CD4-positive, alpha-beta memory T cell (primary cell): Measurements from ENCODE around the gene CEP192. TPM values are rescaled to one million over a fixed set of nuclear protein-coding genes. Genes with fewer than 3 reads are reported as not detected.

Source experiments
- CTCF ChIA-PET: fragments of 350-600 bp; sonication (Branson Sonifier 250); formaldehyde crosslinking; loops from one replicate; lab custom pipeline; 2021; ENCODE audit warnings: inconsistent platforms; ENCODE audit not compliant: partially characterized antibody; lab: Charles Lee
- POLR2A ChIA-PET: fragments of 350-600 bp; sonication (Branson Sonifier 250); formaldehyde crosslinking; loops from one replicate; lab custom pipeline; 2021; ENCODE audit not compliant: partially characterized antibody; lab: Charles Lee
- DNase-seq, 5 donors: peaks; one replicate each; pipeline versions ENCODE4 v3.0.0 to v3.0.0-alpha.2; 2020 to 2022; ENCODE audit warnings: mixed read lengths in 1 of 5
- H3K27ac ChIP-seq: one replicate; pipeline ENCODE4 v1.7.0; 2013; ENCODE audit warnings: low read depth, low read length
- H3K27me3 ChIP-seq: 2 replicates; pipeline ENCODE4 v1.7.0; 2013; ENCODE audit warnings: mild to moderate bottlenecking, low read length, moderate library complexity; ENCODE audit not compliant: insufficient read depth
- H3K36me3 ChIP-seq: 2 replicates; pipeline ENCODE4 v1.7.0; 2013; ENCODE audit warnings: mild to moderate bottlenecking, low read length, moderate library complexity; ENCODE audit not compliant: insufficient read depth
- H3K4me1 ChIP-seq: 2 replicates; pipeline ENCODE4 v1.7.0; 2013; ENCODE audit warnings: mild to moderate bottlenecking, low read length, moderate library complexity; ENCODE audit not compliant: insufficient read depth
- H3K4me3 ChIP-seq, 2 donors: one replicate each; pipeline ENCODE4 v1.7.0; 2013; ENCODE audit warnings: low read length in 2 of 2, mild to moderate bottlenecking in 1 of 2
- H3K9me3 ChIP-seq, 2 donors: one replicate each; pipeline ENCODE4 v1.7.0; 2013; ENCODE audit warnings: low read length in 2 of 2, control low read depth in 1 of 2; ENCODE audit not compliant: control insufficient read depth in 1 of 2
- H3K27ac Mint-ChIP-seq, 7 donors: one replicate each; pipeline ENCODE4 v1.8.0; 2020 to 2021; ENCODE audit warnings: mixed read lengths in 7 of 7, mild to moderate bottlenecking in 6 of 7, inconsistent platforms in 3 of 7, moderate library complexity in 3 of 7
- H3K27me3 Mint-ChIP-seq, 2 donors: one replicate each; pipeline ENCODE4 v1.8.0; 2020 to 2021; ENCODE audit warnings: mixed read lengths in 2 of 2
- H3K36me3 Mint-ChIP-seq, 2 donors: one replicate each; pipeline ENCODE4 v1.8.0; 2020 to 2021; ENCODE audit warnings: mixed read lengths in 2 of 2, inconsistent platforms in 1 of 2, mild to moderate bottlenecking in 1 of 2
- H3K4me1 Mint-ChIP-seq, 4 donors: one replicate each; pipeline ENCODE4 v1.8.0; 2020 to 2021; ENCODE audit warnings: mixed read lengths in 4 of 4, mild to moderate bottlenecking in 1 of 4
- H3K4me3 Mint-ChIP-seq, 8 donors: one replicate each; pipeline ENCODE4 v1.8.0; 2020 to 2021; ENCODE audit warnings: mixed read lengths in 8 of 8, mild to moderate bottlenecking in 7 of 8, moderate library complexity in 6 of 8, inconsistent platforms in 3 of 8
- H3K9me3 Mint-ChIP-seq, 8 donors: one replicate each; pipeline ENCODE4 v1.8.0; 2020 to 2021; ENCODE audit warnings: mixed read lengths in 8 of 8, mild to moderate bottlenecking in 5 of 8, inconsistent platforms in 3 of 8, moderate library complexity in 1 of 8
- intact Hi-C: fragments of 100-400 bp; cut with micrococcal nuclease; formaldehyde crosslinking; loops from one replicate; pipeline ENCODE4 v1.15.1; 2023
- polyA plus RNA-seq, 2 donors: library from polyadenylated mRNA; unstranded; fragments of 300-500 nt; fragmentation: Illumina TruSeq; gene quantifications; one replicate each; pipeline ENCODE4 v1.2.3, GENCODE V29; 2021
- total RNA-seq, 2 experiments: library from RNA; stranded (reverse); gene quantifications; one replicate each; pipeline ENCODE4 v1.2.3, GENCODE V29; 2021

CEP192 gene
- total and polyA plus RNA-seq, 4 experiments from 2014 or later, result 3.3 to 45.5 (median 26.1) TPM

- no peak overlapping the region for H3K27ac Mint-ChIP-seq
- intact Hi-C loops, result loop anchor here (2.0 to 5.0 kb wide), 5 partner anchors 148 to 763 kb away; partner anchors contain the start of genes AFG3L2, CEP192, FAM210A and RNMT
- no peak for DNase-seq
- peaks cover 0 to 2% of the 10 kb centered on the region in 2 donors for H3K27me3 Mint-ChIP-seq
- peaks cover 19% of the 10 kb centered on the region for H3K4me1 ChIP-seq
- H3K9me3 ChIP-seq, result peaks cover 0 to 16% of the 10 kb centered on the region in 2 donors
- no peak overlapping the region for H3K27ac ChIP-seq
- ChIA-PET CTCF (interaction anchor here (0.5 to 1.8 kb wide), 5 partner anchors 16 to 55 kb away, joined by 3 to 4 read pairs (median 4); no protein-coding TSS in a partner anchor), POLR2A (no interaction called here)
- peaks cover 5 to 14% of the 10 kb centered on the region in 2 donors for H3K36me3 Mint-ChIP-seq
- H3K4me3 ChIP-seq, result no peak overlapping the region
- H3K36me3 ChIP-seq, result no peaks in the 10 kb centered on the region
- no peak overlapping the region for H3K4me3 Mint-ChIP-seq
- peaks cover 4 to 21% (median 19%) of the 10 kb centered on the region in 8 donors for H3K9me3 Mint-ChIP-seq
- no peaks in the 10 kb centered on the region for H3K27me3 ChIP-seq
- peaks cover 19 to 29% (median 23%) of the 10 kb centered on the region in 4 donors for H3K4me1 Mint-ChIP-seq
These were observed 148.8 kb downstream of the CEP192 start for GRCh38 chr18:13139885-13140450.

DNA sequence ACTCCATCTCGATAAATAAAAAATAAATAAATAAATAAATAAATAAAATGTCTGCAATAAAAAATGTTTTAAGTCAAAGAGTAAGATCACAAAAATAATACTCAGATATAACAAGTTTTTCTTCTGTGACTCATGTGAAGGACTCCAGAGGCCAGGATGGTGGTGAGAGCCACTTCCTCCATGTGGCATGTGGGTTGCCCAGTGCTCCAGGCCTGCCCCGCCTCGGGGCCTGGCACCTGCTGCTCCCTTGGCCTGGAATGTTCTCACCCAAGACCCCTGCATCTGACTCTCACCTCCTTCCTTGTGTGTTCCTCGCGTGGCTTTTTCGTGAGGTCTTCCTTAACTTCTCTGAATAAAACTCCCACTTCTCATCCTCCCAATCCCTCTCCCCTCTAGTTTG lies 150.0 kb downstream of the CEP192 start:
- H3K27me3 Mint-ChIP-seq, result peaks cover 2% of the 10 kb centered on the region in 2 donors
- intact Hi-C loops, result no loop called here
- no peak overlapping the region for H3K4me3 ChIP-seq
- H3K36me3 ChIP-seq, result no peaks in the 10 kb centered on the region
- H3K4me1 Mint-ChIP-seq, result peaks cover 12 to 19% (median 15%) of the 10 kb centered on the region in 4 donors
- DNase-seq, result no peak
- peaks cover 5 to 13% of the 10 kb centered on the region in 2 donors for H3K36me3 Mint-ChIP-seq
- H3K4me3 Mint-ChIP-seq, result peak overlapping the region in 1 of 8 donors; percentile 1
- H3K9me3 ChIP-seq, result peaks cover 0 to 16% of the 10 kb centered on the region in 2 donors
- peaks cover 4 to 27% (median 21%) of the 10 kb centered on the region in 8 donors for H3K9me3 Mint-ChIP-seq
- H3K4me1 ChIP-seq, result peaks cover 13% of the 10 kb centered on the region
- ChIA-PET POLR2A (no interaction called here), CTCF (interaction anchor here (1.0 to 1.1 kb wide), 2 partner anchors 18 to 20 kb away, joined by 4 read pairs; no protein-coding TSS in a partner anchor)
- no peaks in the 10 kb centered on the region for H3K27me3 ChIP-seq
- H3K27ac Mint-ChIP-seq, result no peak overlapping the region
- H3K27ac ChIP-seq, result no peak overlapping the region

- peaks cover 0 to 16% of the 10 kb centered on the region in 2 donors for H3K9me3 ChIP-seq
- no peaks in the 10 kb centered on the region for H3K36me3 ChIP-seq
- H3K4me3 ChIP-seq, result no peak overlapping the region
- Mint-ChIP-seq H3K4me3 (no peak overlapping the region), H3K27ac (no peak overlapping the region), H3K27me3 (peaks cover 2 to 7% of the 10 kb centered on the region in 2 donors), H3K36me3 (peaks cover 3 to 5% of the 10 kb centered on the region in 2 donors), H3K9me3 (peaks cover 4 to 27% (median 21%) of the 10 kb centered on the region in 8 donors), H3K4me1 (no peaks in the 10 kb centered on the region)
- CTCF ChIA-PET, result interaction anchor here (1.5 kb wide), 1 partner anchor 14 kb away, joined by 3 read pairs; no protein-coding TSS in a partner anchor
- H3K4me1 ChIP-seq, result no peaks in the 10 kb centered on the region
- no peak for DNase-seq
- no peaks in the 10 kb centered on the region for H3K27me3 ChIP-seq
- POLR2A ChIA-PET, result no interaction called here
- H3K27ac ChIP-seq, result no peak overlapping the region
- intact Hi-C loops, result no loop called here
These were observed 154.6 kb downstream of the CEP192 start for GRCh38 chr18:13145636-13146190.

DNA sequence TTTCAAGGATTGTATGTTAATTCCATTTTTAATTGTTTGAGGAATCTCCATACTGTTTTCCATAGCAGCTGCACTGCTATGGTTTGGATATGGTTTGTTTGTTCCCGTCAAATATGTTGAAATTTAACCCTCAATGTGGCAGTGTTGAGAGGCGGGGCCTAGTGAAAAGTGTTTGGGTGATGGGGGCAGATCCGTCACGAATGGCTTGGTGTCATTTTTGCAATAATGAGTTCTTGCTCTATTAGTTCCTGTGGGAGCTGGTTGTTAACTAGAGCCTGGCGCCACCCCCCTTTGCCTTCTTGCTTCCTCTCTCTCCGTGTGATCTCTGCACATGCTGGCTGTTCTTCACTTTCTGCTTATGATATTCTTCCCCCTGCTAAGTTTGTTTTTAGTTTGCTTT lies 156.0 kb downstream of the CEP192 start:
- Histone ChIP-seq H3K4me1 (no peaks in the 10 kb centered on the region), H3K27ac (no peak overlapping the region), H3K36me3 (no peaks in the 10 kb centered on the region), H3K27me3 (no peaks in the 10 kb centered on the region), H3K4me3 (no peak overlapping the region), H3K9me3 (peaks cover 0 to 16% of the 10 kb centered on the region in 2 donors)
- Mint-ChIP-seq H3K4me1 (no peaks in the 10 kb centered on the region), H3K4me3 (no peak overlapping the region), H3K27ac (no peak overlapping the region), H3K27me3 (peaks cover 2 to 7% of the 10 kb centered on the region in 2 donors), H3K36me3 (peaks cover 3 to 5% of the 10 kb centered on the region in 2 donors), H3K9me3 (peaks cover 4 to 27% (median 21%) of the 10 kb centered on the region in 8 donors)
- CTCF ChIA-PET, result no interaction called here
- POLR2A ChIA-PET, result no interaction called here
- DNase-seq, result no peak
- intact Hi-C loops, result no loop called here

DNA sequence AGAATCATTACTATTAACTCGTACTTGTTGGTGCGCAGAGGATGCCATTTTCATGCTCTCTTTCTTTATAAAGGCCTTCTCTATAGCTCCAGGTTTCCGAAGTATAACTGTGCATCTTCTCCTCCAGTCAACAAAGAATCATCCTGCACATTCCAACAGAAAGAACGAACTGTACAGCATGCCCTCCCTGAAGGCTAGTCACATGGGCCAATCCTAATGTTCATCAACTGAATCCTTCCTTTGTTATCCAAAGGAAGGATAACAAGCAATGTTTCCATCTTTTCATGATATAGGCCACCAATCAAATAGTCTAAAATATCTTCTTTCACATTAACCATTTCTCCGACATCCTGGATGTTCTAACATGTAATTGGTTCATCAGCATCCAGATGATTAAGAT lies 160.5 kb downstream of the CEP192 start:
- intact Hi-C loops, result no loop called here
- POLR2A ChIA-PET, result no interaction called here
- H3K27me3 Mint-ChIP-seq, result peaks cover 1 to 5% of the 10 kb centered on the region in 2 donors
- Histone ChIP-seq H3K4me1 (no peaks in the 10 kb centered on the region), H3K9me3 (no peaks in the 10 kb centered on the region), H3K27ac (no peak overlapping the region), H3K27me3 (no peaks in the 10 kb centered on the region), H3K36me3 (no peaks in the 10 kb centered on the region), H3K4me3 (no peak overlapping the region)
- CTCF ChIA-PET, result interaction anchor here (1.2 kb wide), 1 partner anchor 8 kb away, joined by 5 read pairs; no protein-coding TSS in a partner anchor
- H3K9me3 Mint-ChIP-seq, result peaks cover 2 to 23% (median 16%) of the 10 kb centered on the region in 8 donors
- H3K27ac Mint-ChIP-seq, result no peak overlapping the region
- H3K4me3 Mint-ChIP-seq, result no peak overlapping the region
- DNase-seq, result no peak
- peaks cover 6 to 14% of the 10 kb centered on the region in 2 donors for H3K36me3 Mint-ChIP-seq
- no peaks in the 10 kb centered on the region for H3K4me1 Mint-ChIP-seq

DNA sequence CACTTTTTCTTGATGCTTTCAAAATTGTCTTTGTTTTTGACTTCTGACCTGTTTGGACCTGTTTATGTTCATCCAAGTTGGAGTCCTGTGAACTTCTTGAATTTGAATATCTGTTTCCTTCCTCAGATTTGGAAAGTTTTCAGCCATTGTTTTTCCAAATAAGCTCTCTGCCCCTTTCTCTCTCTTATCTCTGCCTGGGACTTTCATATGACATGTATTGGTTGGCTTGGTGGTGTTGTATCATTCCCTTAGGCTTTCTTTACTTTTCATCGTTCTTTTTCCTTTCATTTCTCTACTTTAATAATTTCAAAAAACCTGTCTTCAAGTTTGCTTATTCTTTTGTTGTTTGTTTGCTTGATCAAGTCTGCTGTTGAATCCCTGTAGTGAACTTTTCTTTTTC lies 167.3 kb downstream of the CEP192 start:
- no peak for DNase-seq
- Histone ChIP-seq H3K4me1 (no peaks in the 10 kb centered on the region), H3K27ac (no peak overlapping the region), H3K27me3 (no peaks in the 10 kb centered on the region), H3K9me3 (peaks cover 0 to 12% of the 10 kb centered on the region in 2 donors), H3K4me3 (no peak overlapping the region), H3K36me3 (no peaks in the 10 kb centered on the region)
- Mint-ChIP-seq H3K27me3 (peaks cover 2 to 4% of the 10 kb centered on the region in 2 donors), H3K9me3 (peaks cover 2 to 50% (median 41%) of the 10 kb centered on the region in 8 donors), H3K4me1 (peaks cover 0 to 5% (median 2%) of the 10 kb centered on the region in 4 donors), H3K4me3 (peak overlapping the region in 1 of 8 donors; percentile 15), H3K36me3 (peaks cover 8 to 27% of the 10 kb centered on the region in 2 donors), H3K27ac (no peak overlapping the region)
- ChIA-PET POLR2A (no interaction called here), CTCF (interaction anchor here (0.7 to 2.6 kb wide), 15 partner anchors 7 to 439 kb away, joined by 3 to 17 read pairs (median 7); no protein-coding TSS in a partner anchor)
- intact Hi-C loops, result no loop called here

DNA sequence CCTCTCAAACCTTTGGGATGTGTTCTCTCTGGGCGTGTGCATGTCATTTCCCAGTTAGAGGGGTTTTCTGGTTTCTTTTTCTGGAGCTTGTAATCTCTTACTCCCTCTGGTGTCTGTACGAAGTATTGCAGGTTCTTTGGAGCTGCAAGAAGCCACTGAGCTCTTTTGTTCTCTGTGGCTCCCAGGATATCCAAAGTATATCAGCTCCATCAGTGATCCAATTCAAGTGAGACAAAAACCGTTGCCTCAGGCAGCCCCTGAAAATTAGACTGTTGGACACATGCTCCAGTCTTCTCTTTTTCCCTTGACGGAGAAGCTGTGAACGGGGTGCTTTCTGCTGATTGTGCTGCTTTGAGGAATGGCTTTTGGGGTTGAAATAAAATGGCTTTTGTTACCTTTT lies 168.4 kb downstream of the CEP192 start:
- Histone ChIP-seq H3K4me3 (no peak overlapping the region), H3K27me3 (no peaks in the 10 kb centered on the region), H3K9me3 (peaks cover 0 to 12% of the 10 kb centered on the region in 2 donors), H3K4me1 (no peaks in the 10 kb centered on the region), H3K36me3 (no peaks in the 10 kb centered on the region), H3K27ac (no peak overlapping the region)
- peak overlapping the region in 2 of 8 donors; percentile 23 to 43 for H3K4me3 Mint-ChIP-seq
- no peak overlapping the region for H3K27ac Mint-ChIP-seq
- peaks cover 2 to 3% of the 10 kb centered on the region in 2 donors for H3K27me3 Mint-ChIP-seq
- ChIA-PET CTCF (interaction anchor here (0.6 to 2.6 kb wide), 43 partner anchors 8 to 768 kb away, joined by 3 to 17 read pairs (median 3); partner anchors contain the start of gene CEP192), POLR2A (interaction anchor here (0.6 to 0.8 kb wide), 2 partner anchors 225 to 430 kb away, joined by 3 read pairs; no protein-coding TSS in a partner anchor)
- intact Hi-C loops, result no loop called here
- peaks cover 2 to 47% (median 40%) of the 10 kb centered on the region in 8 donors for H3K9me3 Mint-ChIP-seq
- H3K36me3 Mint-ChIP-seq, result peaks cover 8 to 27% of the 10 kb centered on the region in 2 donors
- DNase-seq, result peak in 4 of 5 donors; percentile 48 to 58 (median 56)
- H3K4me1 Mint-ChIP-seq, result peaks cover 0 to 5% (median 2%) of the 10 kb centered on the region in 4 donors
